ENCODE results near the gene SPATA31C2.
"Not testable (repeated sequence)": the region's sequence is repeated elsewhere in the genome, so short reads cannot be mapped to it uniquely, and the experiment has no call there.

Gene SPATA31C2

DNA sequence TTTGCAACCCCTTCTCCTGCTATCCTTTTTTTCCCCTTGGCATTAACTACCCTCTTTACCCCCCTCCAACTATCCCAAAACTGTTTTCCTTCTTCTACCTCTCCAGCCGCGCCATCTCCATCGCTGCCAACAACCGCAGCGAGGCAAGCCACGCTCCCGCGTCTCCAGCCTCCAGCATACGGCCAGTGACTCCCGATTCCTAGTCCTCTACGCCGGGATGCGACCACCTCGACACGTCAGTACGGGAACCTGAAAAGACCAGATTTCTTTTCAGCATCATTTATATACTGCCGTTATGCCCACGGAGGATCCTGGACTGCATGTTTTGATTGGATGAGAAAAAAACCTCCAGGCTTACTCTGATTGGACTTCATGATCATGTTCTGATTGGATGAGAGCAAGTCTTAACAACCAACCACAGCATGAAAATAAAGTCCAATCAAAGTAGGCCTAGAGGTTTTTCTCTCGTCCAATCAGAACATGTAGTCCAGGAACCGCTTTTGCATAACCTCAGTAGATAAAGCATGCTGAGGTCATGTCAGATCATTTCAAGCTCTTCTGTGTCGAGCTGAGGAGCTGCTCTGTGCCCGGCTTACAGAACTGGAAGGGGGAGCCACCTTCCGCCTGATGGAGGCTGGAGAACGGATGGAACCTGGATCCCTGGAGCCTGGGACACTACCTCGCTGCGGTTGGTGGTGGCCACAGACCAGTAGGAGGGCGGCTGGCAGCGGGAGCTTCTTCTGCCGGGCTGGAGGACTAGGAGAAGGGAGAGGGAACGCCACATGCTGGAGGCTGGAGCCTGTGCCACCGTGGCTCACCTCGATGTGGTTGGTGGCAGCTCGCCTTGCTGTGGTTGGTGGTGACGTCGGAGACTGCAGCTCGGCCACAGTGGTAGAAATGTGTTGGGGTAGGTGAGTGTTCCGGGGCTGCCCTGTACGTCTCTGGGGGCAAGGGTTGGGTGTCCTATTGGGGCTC is 24.8 kb downstream of the SPATA31C2 start:
- H3K27ac ChIP-seq, H3K4me3 ChIP-seq: not testable (repeated sequence)
- DNase-seq (ENCODE audit: low spot score): peak; percentile 12

DNA sequence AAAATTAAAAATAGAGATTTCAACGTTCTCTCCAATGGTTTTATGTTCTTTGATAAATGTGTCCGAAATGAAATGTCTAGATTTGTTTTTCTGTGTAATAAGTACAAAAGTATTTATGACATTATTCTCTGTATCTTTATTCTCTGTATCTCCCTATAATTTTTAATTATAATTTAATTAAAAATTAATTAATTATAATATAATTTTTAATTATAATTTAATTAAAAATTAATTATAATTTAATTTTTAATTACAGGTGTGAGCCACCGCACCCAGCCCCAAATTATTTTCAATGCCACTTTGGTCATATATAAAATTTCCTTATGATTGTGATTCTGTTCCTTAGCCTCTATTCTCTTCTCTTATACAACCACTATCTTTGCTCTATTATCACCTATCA is 28.2 kb downstream of the SPATA31C2 start:
- TF ChIP-seq, protein P1, sequence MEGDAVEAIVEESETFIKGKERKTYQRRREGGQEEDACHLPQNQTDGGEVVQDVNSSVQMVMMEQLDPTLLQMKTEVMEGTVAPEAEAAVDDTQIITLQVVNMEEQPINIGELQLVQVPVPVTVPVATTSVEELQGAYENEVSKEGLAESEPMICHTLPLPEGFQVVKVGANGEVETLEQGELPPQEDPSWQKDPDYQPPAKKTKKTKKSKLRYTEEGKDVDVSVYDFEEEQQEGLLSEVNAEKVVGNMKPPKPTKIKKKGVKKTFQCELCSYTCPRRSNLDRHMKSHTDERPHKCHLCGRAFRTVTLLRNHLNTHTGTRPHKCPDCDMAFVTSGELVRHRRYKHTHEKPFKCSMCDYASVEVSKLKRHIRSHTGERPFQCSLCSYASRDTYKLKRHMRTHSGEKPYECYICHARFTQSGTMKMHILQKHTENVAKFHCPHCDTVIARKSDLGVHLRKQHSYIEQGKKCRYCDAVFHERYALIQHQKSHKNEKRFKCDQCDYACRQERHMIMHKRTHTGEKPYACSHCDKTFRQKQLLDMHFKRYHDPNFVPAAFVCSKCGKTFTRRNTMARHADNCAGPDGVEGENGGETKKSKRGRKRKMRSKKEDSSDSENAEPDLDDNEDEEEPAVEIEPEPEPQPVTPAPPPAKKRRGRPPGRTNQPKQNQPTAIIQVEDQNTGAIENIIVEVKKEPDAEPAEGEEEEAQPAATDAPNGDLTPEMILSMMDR (IDR thresholded peaks at IDR 0.05): no peak
- H3K4me3 ChIP-seq: no peak overlapping the region
- no peak for DNase-seq (ENCODE audit: low spot score)

DNA sequence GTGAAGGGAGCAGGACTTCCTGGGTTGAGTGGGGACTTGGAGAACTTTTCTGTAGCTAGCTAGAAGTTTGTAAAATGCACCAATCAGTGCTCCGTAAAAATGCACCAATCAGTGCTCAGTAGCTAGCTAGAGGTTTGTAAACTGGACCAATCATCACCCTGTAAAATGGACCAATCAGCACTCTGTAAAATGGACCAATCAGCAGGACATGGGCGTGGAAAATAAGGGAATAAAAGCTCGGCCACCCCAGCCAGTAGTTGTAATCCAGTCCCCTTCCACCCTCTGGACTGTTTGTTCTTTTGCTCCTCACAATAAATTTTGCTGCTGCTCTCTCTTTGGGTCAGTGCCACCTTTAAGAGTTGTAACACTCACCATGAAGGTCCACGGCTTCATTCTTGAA is 29.5 kb downstream of the SPATA31C2 start:
- TF ChIP-seq, protein P1 (IDR thresholded peaks at IDR 0.05): no peak
- DNase-seq (ENCODE audit: low spot score): no peak
- H3K27ac ChIP-seq: no peak overlapping the region
- H3K4me3 ChIP-seq: no peak overlapping the region

More for the DNA sequence above, 28.2 kb downstream of the SPATA31C2 start:
- H3K27ac ChIP-seq: no peak overlapping the region

DNA sequence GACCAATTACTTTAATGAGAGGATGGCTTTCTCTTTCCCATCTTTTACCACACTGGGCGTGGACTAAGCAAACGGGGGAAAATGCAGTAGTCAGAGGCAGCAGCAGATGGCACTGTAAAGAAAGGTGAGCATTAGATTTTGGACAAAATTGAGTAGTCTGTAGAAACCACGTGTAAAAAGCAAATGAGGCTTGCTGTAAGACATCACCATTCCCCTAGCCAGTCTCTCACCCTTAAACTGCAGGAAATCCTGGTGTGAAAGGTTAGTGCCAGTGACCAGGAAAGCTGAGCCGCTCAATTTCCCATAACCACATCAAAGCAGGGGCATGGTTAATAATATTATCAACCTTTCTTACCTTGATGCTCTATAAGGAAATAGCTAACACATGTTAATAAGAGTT is 31.8 kb downstream of the SPATA31C2 start:
- TF ChIP-seq, protein P1 (IDR thresholded peaks at IDR 0.05): no peak
- no peak overlapping the region for H3K4me3 ChIP-seq
- H3K27ac ChIP-seq: no peak overlapping the region
- DNase-seq (ENCODE audit: low spot score): no peak

DNA sequence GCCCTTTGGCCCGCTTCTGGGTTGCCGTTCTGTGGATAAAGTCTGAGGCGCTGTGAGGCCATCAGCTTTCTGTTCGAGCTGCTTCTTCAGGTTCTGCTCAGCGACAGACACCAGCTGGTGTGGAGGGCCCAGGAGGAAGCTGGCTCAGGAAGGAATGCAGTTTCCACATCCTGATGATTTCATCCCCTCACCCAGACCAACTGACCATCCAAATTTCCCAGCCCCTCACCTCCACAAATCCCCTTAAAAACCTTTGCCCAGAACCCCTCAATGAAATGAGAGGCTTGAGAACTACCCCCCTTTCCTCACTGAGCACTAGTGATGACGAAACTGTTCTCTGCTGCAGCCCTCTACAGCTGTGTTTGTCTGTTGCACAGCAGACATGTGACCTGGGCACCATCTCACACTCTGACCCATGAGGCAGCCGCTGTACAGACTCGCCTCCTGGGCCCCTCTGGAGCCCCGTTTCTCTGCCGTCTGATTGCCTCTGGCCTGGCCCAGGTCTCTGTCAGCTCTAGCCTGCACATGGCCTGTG is 45.4 kb downstream of the SPATA31C2 start:
- H3K4me3 ChIP-seq: no peak overlapping the region
- TF ChIP-seq, protein P1 (IDR thresholded peaks at IDR 0.05): no peak
- peak overlapping the region in 1 of 2 donors; percentile 22 for H3K27ac ChIP-seq
- DNase-seq (ENCODE audit: low spot score): no peak

DNA sequence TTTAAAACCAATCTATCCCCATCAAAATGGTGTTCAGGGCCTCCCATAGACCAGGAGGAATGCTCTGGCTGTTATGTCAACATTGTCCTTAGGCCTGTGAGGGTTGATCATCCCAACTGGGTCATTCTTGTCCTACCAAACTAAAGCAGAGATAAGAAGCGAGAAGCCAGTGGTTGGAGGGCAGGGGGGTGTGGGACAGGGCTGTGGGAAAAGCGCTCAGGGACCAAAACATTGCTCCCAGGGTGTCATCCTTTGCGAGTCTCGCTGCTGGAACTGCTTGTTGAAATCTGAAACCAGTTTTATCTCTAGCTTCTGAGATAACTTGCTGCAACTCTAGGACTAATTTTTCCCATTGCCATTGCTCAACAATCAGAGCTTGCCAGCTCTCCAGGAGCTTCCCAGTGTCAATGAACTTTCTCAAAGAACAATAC is 48.1 kb downstream of the SPATA31C2 start:
- no peak for DNase-seq (ENCODE audit: low spot score)
- TF ChIP-seq, protein P1 (IDR thresholded peaks at IDR 0.05): no peak
- Histone ChIP-seq H3K4me3 (no peak overlapping the region), H3K27ac (peak overlapping the region in 1 of 2 donors; percentile 22)

DNA sequence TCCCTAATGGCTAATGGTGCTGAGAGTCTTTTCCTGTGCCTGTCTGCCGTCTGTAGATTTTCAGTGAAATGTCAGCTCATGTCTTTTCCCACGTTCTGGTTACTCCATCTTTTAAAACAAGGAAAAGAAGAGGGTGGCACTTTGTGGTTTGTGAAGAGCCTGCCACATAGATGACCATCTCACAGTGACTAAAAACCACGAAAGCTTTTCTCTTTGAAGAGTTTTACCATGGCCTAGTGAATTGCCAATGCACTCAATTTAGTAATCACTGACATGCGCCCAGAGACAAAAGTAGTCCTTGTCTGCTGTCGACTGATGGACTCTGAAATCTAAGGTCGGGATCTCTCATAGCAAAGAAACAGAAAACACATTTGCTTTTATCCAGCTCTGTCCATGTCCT is 50.4 kb downstream of the SPATA31C2 start:
- TF ChIP-seq, protein P1 (IDR thresholded peaks at IDR 0.05): no peak
- DNase-seq (ENCODE audit: low spot score): no peak

More for the DNA sequence above, 50.4 kb downstream of the SPATA31C2 start:
- H3K4me3 ChIP-seq: no peak overlapping the region
- no peak overlapping the region for H3K27ac ChIP-seq
